ENCODE measurements around the gene RCBTB2.

Gene RCBTB2

GRCh38 chr13:48511621-48512230 is 21.2 kb downstream of the RCBTB2 start:
- H3K27me3 ChIP-seq (ENCODE audit: low read depth, low read length), result no peaks in the 10 kb centered on the region
- H2AFZ ChIP-seq (ENCODE audit: low read depth, low read length), result no peak overlapping the region
- no peaks in the 10 kb centered on the region for H4K20me1 ChIP-seq (ENCODE audit: insufficient read depth, low read length)
- TF ChIP-seq EZH2phosphoT487 (IDR thresholded peaks at IDR 0.05; ENCODE audit: low read depth) (no peak), CTCF (IDR thresholded peaks at IDR 0.05; ENCODE audit: low read depth, low read length) (no peak)
- peaks cover 57% of the 10 kb centered on the region for H3K36me3 ChIP-seq (replicated peaks; ENCODE audit: low read depth, low read length)
- H3K4me3 ChIP-seq (ENCODE audit: low read length), result no peak overlapping the region
- H3K9me3 ChIP-seq (ENCODE audit: insufficient read depth, low read length), result no peaks in the 10 kb centered on the region
- H3K4me1 ChIP-seq (ENCODE audit: low read length), result peaks cover 23% of the 10 kb centered on the region
- H3K4me2 ChIP-seq (ENCODE audit: low read length), result no peak overlapping the region
- H3K9ac ChIP-seq (ENCODE audit: low read length), result no peak overlapping the region
- no peak overlapping the region for H3K27ac ChIP-seq (ENCODE audit: low read length)
- H3K79me2 ChIP-seq (ENCODE audit: low read length), result no peaks in the 10 kb centered on the region

GRCh38 chr13:48510698-48511097 is 22.2 kb downstream of the RCBTB2 start:
- TF ChIP-seq EZH2phosphoT487 (IDR thresholded peaks at IDR 0.05; ENCODE audit: low read depth) (no peak), CTCF (IDR thresholded peaks at IDR 0.05; ENCODE audit: low read depth, low read length) (no peak)
- Histone ChIP-seq H3K36me3 (replicated peaks; ENCODE audit: low read depth, low read length) (peaks cover 53% of the 10 kb centered on the region), H4K20me1 (ENCODE audit: insufficient read depth, low read length) (no peaks in the 10 kb centered on the region), H3K9me3 (ENCODE audit: insufficient read depth, low read length) (no peaks in the 10 kb centered on the region), H3K4me2 (ENCODE audit: low read length) (no peak overlapping the region), H3K79me2 (ENCODE audit: low read length) (no peaks in the 10 kb centered on the region), H3K9ac (ENCODE audit: low read length) (no peak overlapping the region), H2AFZ (ENCODE audit: low read depth, low read length) (no peak overlapping the region), H3K27me3 (ENCODE audit: low read depth, low read length) (no peaks in the 10 kb centered on the region), H3K4me3 (ENCODE audit: low read length) (no peak overlapping the region), H3K4me1 (ENCODE audit: low read length) (peaks cover 33% of the 10 kb centered on the region), H3K27ac (ENCODE audit: low read length) (no peak overlapping the region)

GRCh38 chr13:48508011-48508410 is 24.9 kb downstream of the RCBTB2 start:
- Histone ChIP-seq H3K9ac (ENCODE audit: low read length) (no peak overlapping the region), H3K27ac (ENCODE audit: low read length) (no peak overlapping the region), H3K36me3 (replicated peaks; ENCODE audit: low read depth, low read length) (peaks cover 35% of the 10 kb centered on the region), H3K27me3 (ENCODE audit: low read depth, low read length) (no peaks in the 10 kb centered on the region), H4K20me1 (ENCODE audit: insufficient read depth, low read length) (no peaks in the 10 kb centered on the region), H3K79me2 (ENCODE audit: low read length) (no peaks in the 10 kb centered on the region), H3K9me3 (ENCODE audit: insufficient read depth, low read length) (no peaks in the 10 kb centered on the region), H3K4me2 (ENCODE audit: low read length) (no peak overlapping the region), H3K4me1 (ENCODE audit: low read length) (peaks cover 60% of the 10 kb centered on the region), H2AFZ (ENCODE audit: low read depth, low read length) (no peak overlapping the region), H3K4me3 (ENCODE audit: low read length) (no peak overlapping the region)
- TF ChIP-seq CTCF (IDR thresholded peaks at IDR 0.05; ENCODE audit: low read depth, low read length) (no peak), EZH2phosphoT487 (IDR thresholded peaks at IDR 0.05; ENCODE audit: low read depth) (no peak)

- Histone ChIP-seq H3K79me2 (ENCODE audit: low read length) (no peaks in the 10 kb centered on the region), H2AFZ (ENCODE audit: low read depth, low read length) (no peak overlapping the region), H3K27ac (ENCODE audit: low read length) (peak overlapping the region; percentile 93), H3K9me3 (ENCODE audit: insufficient read depth, low read length) (no peaks in the 10 kb centered on the region), H3K27me3 (ENCODE audit: low read depth, low read length) (no peaks in the 10 kb centered on the region), H3K9ac (ENCODE audit: low read length) (peak overlapping the region; percentile 59), H3K4me1 (ENCODE audit: low read length) (peaks cover 70% of the 10 kb centered on the region), H3K4me2 (ENCODE audit: low read length) (peak overlapping the region; percentile 78), H3K36me3 (replicated peaks; ENCODE audit: low read depth, low read length) (peaks cover 32% of the 10 kb centered on the region), H3K4me3 (ENCODE audit: low read length) (peak overlapping the region; percentile 56; the same call in 1 of the 2 replicates), H4K20me1 (ENCODE audit: insufficient read depth, low read length) (no peaks in the 10 kb centered on the region)
- TF ChIP-seq CTCF (IDR thresholded peaks at IDR 0.05; ENCODE audit: low read depth, low read length) (no peak), EZH2phosphoT487 (IDR thresholded peaks at IDR 0.05; ENCODE audit: low read depth) (no peak)
These were observed 25.9 kb downstream of the RCBTB2 start for GRCh38 chr13:48507021-48507420.

All from OCI-LY3 (cell line).